ENCODE data around the gene NAB2. TPM values are rescaled to one million over a fixed set of nuclear protein-coding genes. Genes with fewer than 3 reads are reported as not detected.

Gene NAB2
- total and polyA plus RNA-seq, 4 donors: 19.8 to 48.4 (median 31.9) TPM

GRCh38 chr12:57129889-57130288 lies 41.0 kb downstream of the NAB2 start:
- H3K36me3 ChIP-seq (ENCODE audit: control insufficient read depth in 1 of 2, insufficient read depth in 2 of 2, low read length in 1 of 2): no peaks in the 10 kb centered on the region
- H3K27ac ChIP-seq (ENCODE audit: low read depth in 1 of 2, low read length in 2 of 2): peak overlapping the region in 1 of 2 donors; percentile 45
- no peak for ATAC-seq (ENCODE audit: low FRiP score)
- no peaks in the 10 kb centered on the region for H3K27me3 ChIP-seq (ENCODE audit: control insufficient read depth in 1 of 2, insufficient read depth in 2 of 2, low read length in 1 of 2)
- no peaks in the 10 kb centered on the region for H3K9me3 ChIP-seq (ENCODE audit: control insufficient read depth, low read length)
- H3K4me3 ChIP-seq (ENCODE audit: low read length in 2 of 2): peak overlapping the region; percentile 94 to 98
- H3K4me1 ChIP-seq (ENCODE audit: control insufficient read depth in 1 of 2, insufficient read depth in 2 of 2, low read length in 2 of 2): peaks cover 6 to 8% of the 10 kb centered on the region in 2 donors
- DNase-seq: no peak
- intact Hi-C loops (cut with DNase I): no loop called here

GRCh38 chr12:57130941-57131340 lies 42.0 kb downstream of the NAB2 start:
- H3K36me3 ChIP-seq (ENCODE audit: control insufficient read depth in 1 of 2, insufficient read depth in 2 of 2, low read length in 1 of 2): no peaks in the 10 kb centered on the region
- H3K4me1 ChIP-seq (ENCODE audit: control insufficient read depth in 1 of 2, insufficient read depth in 2 of 2, low read length in 2 of 2): peaks cover 6 to 8% of the 10 kb centered on the region in 2 donors
- DNase-seq (no peak), ATAC-seq (ENCODE audit: low FRiP score) (no peak)
- intact Hi-C loops (cut with DNase I): no loop called here
- no peaks in the 10 kb centered on the region for H3K9me3 ChIP-seq (ENCODE audit: control insufficient read depth, low read length)
- no peak overlapping the region for H3K4me3 ChIP-seq (ENCODE audit: low read length in 2 of 2)
- no peaks in the 10 kb centered on the region for H3K27me3 ChIP-seq (ENCODE audit: control insufficient read depth in 1 of 2, insufficient read depth in 2 of 2, low read length in 1 of 2)
- 53 to 54% methylated on average over 2 of the region's 2 CpGs for WGBS, 2 donors
- peak overlapping the region; percentile 29 to 42 for H3K27ac ChIP-seq (ENCODE audit: low read depth in 1 of 2, low read length in 2 of 2)

GRCh38 chr12:57131896-57132744 lies 43.2 kb downstream of the NAB2 start:
- no peak for ATAC-seq (ENCODE audit: low FRiP score)
- Histone ChIP-seq H3K36me3 (ENCODE audit: control insufficient read depth in 1 of 2, insufficient read depth in 2 of 2, low read length in 1 of 2) (no peaks in the 10 kb centered on the region), H3K4me3 (ENCODE audit: low read length in 2 of 2) (no peak overlapping the region), H3K27me3 (ENCODE audit: control insufficient read depth in 1 of 2, insufficient read depth in 2 of 2, low read length in 1 of 2) (no peaks in the 10 kb centered on the region), H3K4me1 (ENCODE audit: control insufficient read depth in 1 of 2, insufficient read depth in 2 of 2, low read length in 2 of 2) (peaks cover 6 to 8% of the 10 kb centered on the region in 2 donors), H3K9me3 (ENCODE audit: control insufficient read depth, low read length) (no peaks in the 10 kb centered on the region), H3K27ac (ENCODE audit: low read depth in 1 of 2, low read length in 2 of 2) (peak overlapping the region; percentile 6 to 89)
- intact Hi-C loops (cut with DNase I): loop anchor here in 1 of 2 donors (2.0 kb wide), 1 partner anchor 17 kb away; no protein-coding TSS in a partner anchor
- WGBS, 2 donors: 24% methylated on average over 9 of the region's 9 CpGs
- no peak for DNase-seq

GRCh38 chr12:57133013-57133569 lies 44.2 kb downstream of the NAB2 start:
- Histone ChIP-seq H3K27ac (ENCODE audit: low read depth in 1 of 2, low read length in 2 of 2) (peak overlapping the region; percentile 20 to 89), H3K36me3 (ENCODE audit: control insufficient read depth in 1 of 2, insufficient read depth in 2 of 2, low read length in 1 of 2) (no peaks in the 10 kb centered on the region), H3K4me1 (ENCODE audit: control insufficient read depth in 1 of 2, insufficient read depth in 2 of 2, low read length in 2 of 2) (peaks cover 6 to 8% of the 10 kb centered on the region in 2 donors), H3K27me3 (ENCODE audit: control insufficient read depth in 1 of 2, insufficient read depth in 2 of 2, low read length in 1 of 2) (no peaks in the 10 kb centered on the region), H3K9me3 (ENCODE audit: control insufficient read depth, low read length) (no peaks in the 10 kb centered on the region), H3K4me3 (ENCODE audit: low read length in 2 of 2) (no peak overlapping the region)
- ATAC-seq (ENCODE audit: low FRiP score) (no peak), DNase-seq (no peak)
- intact Hi-C loops (cut with DNase I): loop anchor here in 1 of 2 donors (2.0 kb wide), 1 partner anchor 16 kb away; no protein-coding TSS in a partner anchor
- 3 to 11% methylated on average over 4 of the region's 4 CpGs for WGBS, 2 donors

GRCh38 chr12:57133916-57134315 lies 45.0 kb downstream of the NAB2 start:
- Histone ChIP-seq H3K27ac (ENCODE audit: low read depth in 1 of 2, low read length in 2 of 2) (peak overlapping the region in 1 of 2 donors; percentile 86), H3K27me3 (ENCODE audit: control insufficient read depth in 1 of 2, insufficient read depth in 2 of 2, low read length in 1 of 2) (no peaks in the 10 kb centered on the region), H3K4me1 (ENCODE audit: control insufficient read depth in 1 of 2, insufficient read depth in 2 of 2, low read length in 2 of 2) (peaks cover 6 to 8% of the 10 kb centered on the region in 2 donors), H3K4me3 (ENCODE audit: low read length in 2 of 2) (no peak overlapping the region), H3K9me3 (ENCODE audit: control insufficient read depth, low read length) (no peaks in the 10 kb centered on the region), H3K36me3 (ENCODE audit: control insufficient read depth in 1 of 2, insufficient read depth in 2 of 2, low read length in 1 of 2) (peaks cover 2 to 4% of the 10 kb centered on the region in 2 donors)
- peak; percentile 42 for ATAC-seq (ENCODE audit: low FRiP score)
- intact Hi-C loops (cut with DNase I): loop anchor here in 1 of 2 donors (2.0 kb wide), 1 partner anchor 15 kb away; no protein-coding TSS in a partner anchor
- 4 to 6% methylated on average over 6 of the region's 6 CpGs for WGBS, 2 donors
- DNase-seq: peak; percentile 66 to 85

- peak in 1 of 2 donors; percentile 43 for DNase-seq
- ATAC-seq (ENCODE audit: low FRiP score): no peak
- Histone ChIP-seq H3K27ac (ENCODE audit: low read depth in 1 of 2, low read length in 2 of 2) (peak overlapping the region in 1 of 2 donors; percentile 38), H3K4me1 (ENCODE audit: control insufficient read depth in 1 of 2, insufficient read depth in 2 of 2, low read length in 2 of 2) (peaks cover 6 to 8% of the 10 kb centered on the region in 2 donors), H3K36me3 (ENCODE audit: control insufficient read depth in 1 of 2, insufficient read depth in 2 of 2, low read length in 1 of 2) (peaks cover 6 to 9% of the 10 kb centered on the region in 2 donors), H3K27me3 (ENCODE audit: control insufficient read depth in 1 of 2, insufficient read depth in 2 of 2, low read length in 1 of 2) (no peaks in the 10 kb centered on the region), H3K4me3 (ENCODE audit: low read length in 2 of 2) (no peak overlapping the region), H3K9me3 (ENCODE audit: control insufficient read depth, low read length) (no peaks in the 10 kb centered on the region)
- 81 to 87% methylated on average over 9 of the region's 9 CpGs for WGBS, 2 donors
- intact Hi-C loops (cut with DNase I): no loop called here
Measured at GRCh38 chr12:57134949-57135348, 46.0 kb downstream of the NAB2 start.

GRCh38 chr12:57135527-57136326 lies 46.8 kb downstream of the NAB2 start:
- 5 to 9% methylated on average over 18 of the region's 18 CpGs for WGBS, 2 donors
- H3K27me3 ChIP-seq (ENCODE audit: control insufficient read depth in 1 of 2, insufficient read depth in 2 of 2, low read length in 1 of 2): no peaks in the 10 kb centered on the region
- intact Hi-C loops (cut with DNase I): no loop called here
- H3K4me1 ChIP-seq (ENCODE audit: control insufficient read depth in 1 of 2, insufficient read depth in 2 of 2, low read length in 2 of 2): peaks cover 3 to 6% of the 10 kb centered on the region in 2 donors
- peak; percentile 80 to 86 for DNase-seq
- ATAC-seq (ENCODE audit: low FRiP score): peak; percentile 57
- peak overlapping the region; percentile 20 to 38 for H3K27ac ChIP-seq (ENCODE audit: low read depth in 1 of 2, low read length in 2 of 2)
- H3K4me3 ChIP-seq (ENCODE audit: low read length in 2 of 2): no peak overlapping the region
- H3K9me3 ChIP-seq (ENCODE audit: control insufficient read depth, low read length): no peaks in the 10 kb centered on the region
- peaks cover 6 to 9% of the 10 kb centered on the region in 2 donors for H3K36me3 ChIP-seq (ENCODE audit: control insufficient read depth in 1 of 2, insufficient read depth in 2 of 2, low read length in 1 of 2)

GRCh38 chr12:57138526-57139272 lies 49.8 kb downstream of the NAB2 start:
- Histone ChIP-seq H3K4me1 (ENCODE audit: control insufficient read depth in 1 of 2, insufficient read depth in 2 of 2, low read length in 2 of 2) (peaks cover 0 to under 1% of the 10 kb centered on the region in 2 donors), H3K4me3 (ENCODE audit: low read length in 2 of 2) (no peak overlapping the region), H3K36me3 (ENCODE audit: control insufficient read depth in 1 of 2, insufficient read depth in 2 of 2, low read length in 1 of 2) (peaks cover 12 to 16% of the 10 kb centered on the region in 2 donors), H3K27ac (ENCODE audit: low read depth in 1 of 2, low read length in 2 of 2) (peak overlapping the region in 1 of 2 donors; percentile 14), H3K27me3 (ENCODE audit: control insufficient read depth in 1 of 2, insufficient read depth in 2 of 2, low read length in 1 of 2) (no peaks in the 10 kb centered on the region), H3K9me3 (ENCODE audit: control insufficient read depth, low read length) (no peaks in the 10 kb centered on the region)
- 71 to 72% methylated on average over 13 of the region's 13 CpGs for WGBS, 2 donors
- ATAC-seq (ENCODE audit: low FRiP score) (peak; percentile 50), DNase-seq (peak; percentile 89 to 92)
- intact Hi-C loops (cut with DNase I): no loop called here

Measured in aorta (tissue), 5 donors.